HL-60 (cell line): ENCODE measurements around the gene COPB1.
"Not testable (repeated sequence)": the region's sequence is repeated elsewhere in the genome, so short reads cannot be mapped to it uniquely, and the experiment has no call there.

Experiments used
- DNase-seq, 2 experiments: peaks; one replicate each; pipeline ENCODE4 v3.0.0-alpha.2; 2010 to 2020; ENCODE audit warnings: low read depth in 1 of 2, low spot score in 1 of 2
- H3K27ac ChIP-seq: fragments of 250-450 bp; sonication (Bioruptor Pico); replicated peaks from 2 replicates; pipeline ENCODE4 v1.5.1; 2020; ENCODE audit warnings: mild to moderate bottlenecking, moderate library complexity
- H3K27me3 ChIP-seq: fragments of 250-450 bp; sonication (Bioruptor Pico); 2 replicates; pipeline ENCODE4 v1.5.1; 2021; ENCODE audit warnings: mild to moderate bottlenecking, moderate library complexity; ENCODE audit not compliant: insufficient read depth, poor library complexity, severe bottlenecking
- H3K4me3 ChIP-seq: replicated peaks from 2 replicates; pipeline ENCODE4 v1.5.1; 2011; ENCODE audit warnings: mild to moderate bottlenecking, control low read depth, low read length; ENCODE audit not compliant: insufficient read depth
- CTCF ChIP-seq: IDR thresholded peaks from one replicate; pipeline ENCODE4 v1.5.1; 2011; ENCODE audit warnings: low read length, control low read depth, inconsistent platforms; ENCODE audit not compliant: insufficient read depth
- GABPA ChIP-seq: IDR thresholded peaks from 2 replicates; pipeline ENCODE4 v1.6.1; 2012; ENCODE audit warnings: low read depth
- POLR2AphosphoS5 ChIP-seq: IDR thresholded peaks from 2 replicates; pipeline ENCODE4 v1.6.1; 2012; ENCODE audit warnings: low read depth
- REST ChIP-seq: IDR thresholded peaks from 2 replicates; pipeline ENCODE4 v1.6.1; 2012; ENCODE audit warnings: low read depth; ENCODE audit not compliant: insufficient replicate concordance
- SPI1 ChIP-seq: IDR thresholded peaks from 2 replicates; pipeline ENCODE4 v1.6.1; 2012; ENCODE audit warnings: low read depth, mild to moderate bottlenecking, borderline replicate concordance

The COPB1 gene

GRCh38 chr11:14538926-14539554 is 39.4 kb upstream of the COPB1 start:
- Histone ChIP-seq H3K27ac (peak overlapping the region; percentile 78), H3K4me3 (no peak overlapping the region), H3K27me3 (no peaks in the 10 kb centered on the region)
- TF ChIP-seq POLR2AphosphoS5: no peak
- no peak for TF ChIP-seq CTCF
- TF ChIP-seq SPI1: no peak
- no peak for TF ChIP-seq REST
- DNase-seq: no peak

GRCh38 chr11:14538271-14538925 is 38.8 kb upstream of the COPB1 start:
- Histone ChIP-seq H3K27me3 (no peaks in the 10 kb centered on the region), H3K27ac (no peak overlapping the region; the same call in 1 of the 2 replicates), H3K4me3 (no peak overlapping the region)
- TF ChIP-seq SPI1 (no peak), REST (no peak), POLR2AphosphoS5 (no peak)
- no peak for DNase-seq

GRCh38 chr11:14537134-14537599 is 37.6 kb upstream of the COPB1 start:
- peak overlapping the region; percentile 61 for H3K27ac ChIP-seq
- DNase-seq: peak in 1 of 2 experiments; percentile 56
- no peak for TF ChIP-seq POLR2AphosphoS5
- peak; percentile 44 for TF ChIP-seq CTCF
- no peak for TF ChIP-seq GABPA
- no peak for TF ChIP-seq REST
- TF ChIP-seq SPI1: peak; percentile 27; the same call in 1 of the 2 replicates
- H3K4me3 ChIP-seq: no peak overlapping the region
- no peaks in the 10 kb centered on the region for H3K27me3 ChIP-seq

GRCh38 chr11:14535166-14535565 is 35.6 kb upstream of the COPB1 start:
- H3K27me3 ChIP-seq, H3K4me3 ChIP-seq, DNase-seq, H3K27ac ChIP-seq: not testable (repeated sequence)
